ENCODE measurements around the gene RNF146.

GRCh38 chr6:127290391-127291265 lies 24.0 kb downstream of the RNF146 start:
- TF ChIP-seq EZH2 (IDR thresholded peaks at IDR 0.05; ENCODE audit: low read depth, unreplicated experiment) (no peak), CTCF (conservative IDR thresholded peaks at IDR 0.05; ENCODE audit: low read depth in 2 of 2) (no peak), EZH2phosphoT487 (IDR thresholded peaks at IDR 0.05; ENCODE audit: unreplicated experiment) (no peak), POLR2AphosphoS5 (IDR thresholded peaks at IDR 0.05; ENCODE audit: low read depth) (no peak), REST (IDR thresholded peaks at IDR 0.05; ENCODE audit: unreplicated experiment) (no peak), JUNB (IDR thresholded peaks at IDR 0.05; ENCODE audit: unreplicated experiment) (no peak), CREB1 (CRISPR knock-in tag; IDR thresholded peaks at IDR 0.05; ENCODE audit: low read depth) (no peak)
